Medulla oblongata (tissue), 1 donor: Measurements from ENCODE around the gene CSTF3.

Experiments used
- DNase-seq: peaks from one replicate; pipeline ENCODE4 v3.0.0-alpha.2; 2015; ENCODE audit errors: extremely low spot score

The CSTF3 gene

DNA sequence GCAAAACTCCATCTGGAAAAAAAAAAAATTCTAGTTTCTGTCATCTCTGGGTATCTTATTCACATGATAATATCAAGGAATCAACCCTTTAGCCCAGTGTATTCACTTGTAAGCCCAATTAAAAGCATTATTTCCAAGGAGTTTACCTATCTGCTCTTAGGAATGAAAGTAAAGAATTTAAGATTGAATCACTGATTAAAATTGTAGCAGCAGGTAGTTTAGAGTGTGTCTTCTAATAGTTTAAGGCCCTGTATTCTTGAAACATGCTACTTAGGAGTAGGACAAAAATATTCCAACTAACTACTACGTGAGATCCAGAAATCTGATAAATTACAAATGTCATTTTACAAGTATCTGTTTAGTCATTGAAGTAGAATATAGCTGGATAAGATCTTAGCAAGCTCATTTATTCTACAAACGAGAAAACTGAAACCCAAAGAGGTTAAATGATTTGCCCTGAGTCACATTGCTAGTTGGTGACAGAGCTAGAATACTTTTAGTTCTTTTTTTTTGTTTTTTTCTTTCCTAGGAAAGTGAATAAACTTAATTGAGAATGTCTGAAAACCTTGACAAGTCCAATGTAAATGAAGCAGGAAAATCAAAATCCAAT lies 118.0 kb downstream of the CSTF3 start:
- no peak for DNase-seq

DNA sequence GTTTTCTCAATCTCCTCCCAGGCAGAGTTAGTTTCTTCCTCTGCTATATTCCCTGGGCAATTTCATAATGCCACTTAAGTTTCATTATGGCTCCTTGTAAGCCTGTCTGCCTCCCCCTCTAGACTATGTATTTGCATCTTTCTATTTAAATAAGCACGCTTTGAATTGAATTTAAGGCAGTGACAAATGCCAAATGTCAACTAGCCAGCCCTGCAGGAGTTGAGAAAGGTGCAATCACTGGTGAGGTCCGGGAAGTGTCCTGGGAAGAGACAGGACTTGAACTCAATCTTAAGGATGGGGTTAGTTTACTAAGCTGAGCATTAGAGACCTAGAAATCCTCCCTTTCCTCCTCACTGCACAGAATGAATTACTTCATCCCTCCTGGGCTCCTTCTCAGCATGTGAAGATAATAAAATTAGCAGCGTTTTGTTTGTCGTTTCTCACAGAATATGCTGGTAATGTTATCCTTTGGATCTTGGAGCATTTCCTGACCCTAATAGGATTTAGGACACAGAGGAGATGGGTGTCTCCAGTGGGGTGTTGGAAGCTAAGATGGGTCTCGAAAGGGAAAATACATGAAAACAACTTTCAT lies 120.3 kb downstream of the CSTF3 start:
- no peak for DNase-seq

DNA sequence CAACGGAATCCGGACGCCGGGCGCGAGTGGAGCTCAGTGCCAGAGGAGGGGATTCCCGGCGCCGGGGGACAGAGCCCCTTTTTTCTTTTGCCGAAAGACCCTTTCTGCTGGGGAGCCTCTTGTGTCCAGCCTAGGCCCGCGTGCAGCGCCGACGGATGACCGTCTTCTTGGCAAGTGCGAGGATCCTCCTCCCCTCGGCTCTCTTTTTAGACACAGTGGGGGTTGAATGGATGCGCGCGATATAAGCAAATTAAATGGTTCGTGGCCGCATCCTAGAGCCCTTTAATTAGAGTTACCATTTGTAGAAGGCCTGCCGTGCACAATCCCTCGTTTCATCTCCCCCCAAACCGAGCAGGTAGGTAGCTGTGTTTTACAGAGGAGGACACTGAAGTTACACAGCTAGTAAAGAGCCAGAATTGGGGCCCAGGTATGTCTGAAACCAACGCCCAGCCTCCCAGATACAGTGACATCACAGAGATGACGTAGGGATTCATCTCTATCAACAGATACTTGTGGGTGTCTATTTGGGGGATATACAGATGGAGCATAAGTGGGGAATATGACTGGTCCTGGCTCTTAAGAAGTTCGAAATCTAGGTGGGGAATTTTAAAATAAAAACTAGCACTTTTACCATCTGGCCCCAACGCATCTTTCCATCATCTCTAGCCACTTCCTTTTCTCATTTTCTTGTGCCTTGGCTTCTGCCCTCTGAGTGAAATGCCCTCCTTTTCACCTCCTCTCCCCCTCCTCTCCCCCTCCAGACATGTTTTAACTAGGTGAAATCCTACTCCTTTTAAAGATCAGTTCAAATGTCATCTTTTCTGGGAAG lies 121.0 kb downstream of the CSTF3 start:
- peak; percentile 42 for DNase-seq

GRCh38 chr11:33039274-33040032 lies 121.8 kb downstream of the CSTF3 start, which contains the start of gene TCP11L1:
TSS of gene TCP11L1 (plus strand) at chr11:33039572. CDS start at chr11:33043774, 4,202 bp downstream.
- DNase-seq, result peak; percentile 95

GRCh38 chr11:33035011-33035410 lies 126.3 kb downstream of the CSTF3 start:
- DNase-seq, result no peak
